ENCODE results near the gene TMEM72. TPM values are rescaled to one million over a fixed set of nuclear protein-coding genes. Genes with fewer than 3 reads are reported as not detected.

The TMEM72 gene
- total and polyA plus RNA-seq, 2 of the 13 experiments (the other 11 are each of a cell fraction or from before 2014, with no cell fraction given) = 0.04 TPM; not detected in 1

DNA sequence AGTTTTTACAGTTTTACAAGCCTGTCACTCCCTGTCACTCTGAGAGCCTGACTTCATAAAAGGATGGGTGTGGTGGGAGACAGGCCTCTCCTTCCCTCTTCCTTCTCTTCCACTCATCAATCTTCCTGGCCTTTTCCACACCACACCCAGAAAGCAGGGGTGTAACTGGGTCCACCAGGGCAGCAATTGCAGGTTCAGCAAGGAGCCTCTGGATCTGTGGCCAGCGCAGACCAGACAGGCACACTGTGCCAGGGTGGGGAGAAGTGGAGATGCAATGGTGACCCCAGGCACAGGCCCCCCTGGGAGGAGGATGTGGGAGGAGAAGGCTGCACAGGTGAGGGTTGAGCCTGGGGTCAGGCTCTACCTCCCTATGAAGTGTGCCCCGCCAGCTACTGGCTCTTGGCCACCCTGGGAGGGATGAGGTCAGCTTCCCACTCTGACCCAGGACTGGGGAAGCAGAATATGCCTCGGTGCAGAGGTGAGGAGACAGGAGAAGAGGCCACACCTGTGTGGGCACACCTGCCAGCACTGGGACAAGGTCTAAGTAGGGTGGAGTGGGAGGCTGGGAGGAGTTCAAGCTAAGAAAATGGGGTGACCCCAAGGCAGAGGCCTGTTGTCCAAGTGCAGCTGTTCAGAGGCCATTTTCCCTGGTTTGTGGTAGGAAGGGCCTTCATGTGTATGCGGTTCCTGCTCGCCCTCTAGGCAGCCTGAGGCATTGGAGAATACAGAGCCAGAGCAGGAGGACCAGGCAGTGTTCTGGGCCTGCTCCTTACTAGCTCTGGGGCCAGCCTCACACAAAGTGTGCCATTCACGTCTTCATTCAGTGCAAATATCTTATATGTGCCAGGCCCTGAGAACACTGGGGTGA is 20.2 kb upstream of the TMEM72 start:
- FAIRE-seq (no peak), DNase-seq (ENCODE audit: low spot score) (no peak), ATAC-seq (no peak; the same call in 2 of the 3 replicates)
- no peak overlapping the region for H3K9ac ChIP-seq (ENCODE audit: insufficient read depth, low read depth, low read length)
- BruUV-seq (replicated peaks) = no TSS peak
- 0 out of 5 replicates have a peak, but pooled peaks cover 0 to 7% of the 10 kb centered on the region in 2 experiments for H3K27me3 ChIP-seq (ENCODE audit: control insufficient read depth in 1 of 2, insufficient read depth in 2 of 2, low read length in 2 of 2)
- 25% methylated on average over 1 of the region's 6 CpGs for WGBS (ENCODE audit: low lambda C conversion rate)
- H3K9me3 ChIP-seq (ENCODE audit: low read length) = no peaks in the 10 kb centered on the region
- intact Hi-C loops (cut with micrococcal nuclease; ENCODE audit: unreplicated experiment) (no loop called here), in situ Hi-C loops (cut with HindIII; ENCODE audit: extremely low pct_ligation_motif_present, low pct_unique_long_range_greater_than_20kb) (no loop called here)
- H3K27ac ChIP-seq (ENCODE audit: extremely low read length, insufficient read depth, low read length) = no peak overlapping the region
- H3K4me3 ChIP-seq (replicated peaks in 1 of 3; ENCODE audit: insufficient read depth in 1 of 3, low read depth in 2 of 3, low read length in 3 of 3) = no peak overlapping the region
- no peaks in the 10 kb centered on the region for H3K36me3 ChIP-seq (replicated peaks in 1 of 2; ENCODE audit: control insufficient read depth in 1 of 2, insufficient read depth in 2 of 2, low read length in 2 of 2)
- TF ChIP-seq ARNT (IDR thresholded peaks at IDR 0.05) (no peak), YY1 (IDR thresholded peaks at IDR 0.05; ENCODE audit: insufficient read depth, insufficient replicate concordance, low read depth, low read length) (no peak), DMAP1 (CRISPR knock-in tag; IDR thresholded peaks at IDR 0.05) (no peak), DNMT1 (CRISPR knock-in tag; IDR thresholded peaks at IDR 0.05) (no peak), TBX3 (IDR thresholded peaks at IDR 0.05; ENCODE audit: borderline replicate concordance) (no peak), FOXK2 (IDR thresholded peaks at IDR 0.05) (no peak), MTA3 (CRISPR knock-in tag; IDR thresholded peaks at IDR 0.05) (no peak), AGO2 (optimal IDR thresholded peaks at IDR 0.05; ENCODE audit: low read depth, low read length) (no peak), STAT5B (CRISPR knock-in tag; IDR thresholded peaks at IDR 0.05) (no peak), ZNF205 (CRISPR knock-in tag; IDR thresholded peaks at IDR 0.05) (no peak), ZNF264 (CRISPR knock-in tag; IDR thresholded peaks at IDR 0.05) (no peak), ZNF572 (CRISPR knock-in tag; IDR thresholded peaks at IDR 0.05) (no peak), KLF13 (CRISPR knock-in tag; IDR thresholded peaks at IDR 0.05) (no peak), CENPT (CRISPR knock-in tag; IDR thresholded peaks at IDR 0.05; ENCODE audit: low read depth) (no peak), ZNF891 (CRISPR knock-in tag; IDR thresholded peaks at IDR 0.05) (no peak), GATA4 (IDR thresholded peaks at IDR 0.05; ENCODE audit: borderline replicate concordance, low read depth) (no peak)
- TF ChIP-seq, protein P1, sequence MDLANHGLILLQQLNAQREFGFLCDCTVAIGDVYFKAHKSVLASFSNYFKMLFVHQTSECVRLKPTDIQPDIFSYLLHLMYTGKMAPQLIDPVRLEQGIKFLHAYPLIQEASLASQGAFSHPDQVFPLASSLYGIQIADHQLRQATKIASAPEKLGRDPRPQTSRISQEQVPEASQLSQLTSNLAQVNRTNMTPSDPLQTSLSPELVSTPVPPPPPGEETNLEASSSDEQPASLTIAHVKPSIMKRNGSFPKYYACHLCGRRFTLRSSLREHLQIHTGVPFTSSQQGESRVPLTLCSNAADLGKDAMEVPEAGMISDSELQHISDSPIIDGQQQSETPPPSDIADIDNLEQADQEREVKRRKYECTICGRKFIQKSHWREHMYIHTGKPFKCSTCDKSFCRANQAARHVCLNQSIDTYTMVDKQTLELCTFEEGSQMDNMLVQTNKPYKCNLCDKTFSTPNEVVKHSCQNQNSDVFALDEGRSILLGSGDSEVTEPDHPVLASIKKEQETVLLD (CRISPR knock-in tag; IDR thresholded peaks at IDR 0.05; ENCODE audit: low read depth) = no peak
- no peaks in the 10 kb centered on the region for H3K4me1 ChIP-seq (ENCODE audit: insufficient read depth, low read length)
- no peak overlapping the region for H3K4me2 ChIP-seq (ENCODE audit: low read depth, low read length)
- H2AFZ ChIP-seq (ENCODE audit: low read length) = no peak overlapping the region
- CTCF ChIA-PET (ENCODE audit: low intra/inter-chr PET ratio, low total read pairs) = no interaction called here
- H3K79me2 ChIP-seq (ENCODE audit: insufficient read depth, low read length) = no peaks in the 10 kb centered on the region
- no peaks in the 10 kb centered on the region for H4K20me1 ChIP-seq (ENCODE audit: insufficient read depth, low read length)
- POLR2A ChIA-PET = no interaction called here
